ENCODE results near the gene ANKRD61. TPM values are rescaled to one million over a fixed set of nuclear protein-coding genes. Genes with fewer than 3 reads are reported as not detected.

ANKRD61 gene
- total RNA-seq, 1 donor from 2014 or later, result not detected

- Mint-ChIP-seq H3K36me3 (peaks cover 62% of the 10 kb centered on the region), H3K9me3 (no peaks in the 10 kb centered on the region), H3K4me3 (no peak overlapping the region), H3K4me1 (peaks cover 8% of the 10 kb centered on the region), H3K27me3 (ENCODE audit: low read depth) (no peaks in the 10 kb centered on the region), H3K27ac (no peak overlapping the region)
- no peak for TF ChIP-seq CTCF (IDR thresholded peaks at IDR 0.05; ENCODE audit: unreplicated experiment)
- no peak for DNase-seq (ENCODE audit: low spot score in 2 of 2, unreplicated experiment in 2 of 2)
Measured at GRCh38 chr7:6022707-6023106, 8.5 kb upstream of the ANKRD61 start.

GRCh38 chr7:6023974-6024435, 7.2 kb upstream of the ANKRD61 start:
- Mint-ChIP-seq H3K27me3 (ENCODE audit: low read depth) (no peaks in the 10 kb centered on the region), H3K4me3 (no peak overlapping the region), H3K27ac (no peak overlapping the region), H3K9me3 (no peaks in the 10 kb centered on the region), H3K36me3 (peaks cover 68% of the 10 kb centered on the region), H3K4me1 (peaks cover 8% of the 10 kb centered on the region)
- no peak for DNase-seq (ENCODE audit: low spot score in 2 of 2, unreplicated experiment in 2 of 2)
- TF ChIP-seq CTCF (IDR thresholded peaks at IDR 0.05; ENCODE audit: unreplicated experiment), result no peak

- no peak overlapping the region for H3K27ac Mint-ChIP-seq
- no peak for DNase-seq (ENCODE audit: low spot score in 2 of 2, unreplicated experiment in 2 of 2)
- no peaks in the 10 kb centered on the region for H3K4me1 Mint-ChIP-seq
- H3K9me3 Mint-ChIP-seq, result no peaks in the 10 kb centered on the region
- H3K36me3 Mint-ChIP-seq, result peaks cover 62% of the 10 kb centered on the region
- TF ChIP-seq CTCF (IDR thresholded peaks at IDR 0.05; ENCODE audit: unreplicated experiment), result no peak
- H3K4me3 Mint-ChIP-seq, result no peak overlapping the region
- no peaks in the 10 kb centered on the region for H3K27me3 Mint-ChIP-seq (ENCODE audit: low read depth)
Measured at GRCh38 chr7:6026011-6026819, 5.0 kb upstream of the ANKRD61 start.

GRCh38 chr7:6026820-6027311, 4.3 kb upstream of the ANKRD61 start:
- Mint-ChIP-seq H3K27me3 (ENCODE audit: low read depth) (no peaks in the 10 kb centered on the region), H3K36me3 (peaks cover 56% of the 10 kb centered on the region), H3K9me3 (no peaks in the 10 kb centered on the region), H3K4me1 (no peaks in the 10 kb centered on the region), H3K27ac (no peak overlapping the region), H3K4me3 (no peak overlapping the region)
- TF ChIP-seq CTCF (IDR thresholded peaks at IDR 0.05; ENCODE audit: unreplicated experiment), result no peak
- no peak for DNase-seq (ENCODE audit: low spot score in 2 of 2, unreplicated experiment in 2 of 2)

GRCh38 chr7:6027806-6028365, 3.3 kb upstream of the ANKRD61 start:
- Mint-ChIP-seq H3K9me3 (no peaks in the 10 kb centered on the region), H3K4me3 (no peak overlapping the region), H3K36me3 (peaks cover 50% of the 10 kb centered on the region), H3K27me3 (ENCODE audit: low read depth) (no peaks in the 10 kb centered on the region), H3K27ac (no peak overlapping the region), H3K4me1 (no peaks in the 10 kb centered on the region)
- TF ChIP-seq CTCF (IDR thresholded peaks at IDR 0.05; ENCODE audit: unreplicated experiment), result no peak
- DNase-seq (ENCODE audit: low spot score in 2 of 2, unreplicated experiment in 2 of 2), result no peak
